ENCODE measurements around the gene HTT. TPM values are rescaled to one million over a fixed set of nuclear protein-coding genes. Genes with fewer than 3 reads are reported as not detected.

Gene HTT
- total and polyA plus RNA-seq, 10 of the 15 experiments (the other 5 are each of a cell fraction or from before 2014, with no cell fraction given): 3.3 to 113 (median 43.3) TPM

DNA sequence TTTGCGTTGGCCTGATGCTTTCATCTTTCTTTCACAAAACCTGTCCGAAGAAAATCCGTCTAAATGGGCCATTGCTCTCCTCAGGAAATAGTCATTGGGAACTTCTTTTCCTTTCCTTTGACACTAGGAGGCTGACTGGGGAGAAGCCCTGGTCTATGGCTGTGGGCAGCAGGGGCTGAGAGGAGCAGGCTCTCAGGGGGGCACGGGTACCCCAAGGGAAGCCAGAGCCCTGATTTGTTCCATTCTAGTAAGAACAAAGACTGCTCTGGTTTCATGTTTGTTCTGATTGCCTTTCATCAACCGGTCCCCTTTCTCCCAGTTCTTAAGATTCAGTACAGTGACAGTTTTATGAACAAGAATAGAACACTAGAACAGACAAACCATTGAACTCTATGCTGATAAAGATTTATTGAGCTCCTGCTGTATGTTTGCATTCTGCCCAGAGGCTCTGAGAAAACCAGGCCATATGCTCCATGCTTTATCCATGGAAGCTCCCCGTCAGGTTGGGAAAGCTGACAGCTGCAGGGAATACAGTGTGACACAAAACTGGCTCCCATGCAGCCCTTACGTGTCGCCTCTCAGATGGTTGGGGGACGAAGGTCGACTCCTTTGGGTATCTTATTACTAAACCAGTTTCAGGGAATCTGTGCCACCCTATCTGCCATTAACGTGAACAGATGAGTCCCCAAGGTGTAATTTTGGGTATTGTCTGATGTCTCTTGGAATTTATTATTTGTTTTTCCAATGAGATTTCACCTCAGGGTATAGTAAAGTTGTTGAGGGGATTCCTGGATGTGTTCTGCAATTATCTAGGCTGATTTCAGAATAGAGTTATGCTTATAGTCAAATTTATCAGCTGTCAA, 102.1 kb downstream of the HTT start (continued):
- TF ChIP-seq SREBF2 (IDR thresholded peaks at IDR 0.05; ENCODE audit: low read length) (no peak), CHD2 (IDR thresholded peaks at IDR 0.05; ENCODE audit: borderline replicate concordance, low read depth, low read length) (no peak)

DNA sequence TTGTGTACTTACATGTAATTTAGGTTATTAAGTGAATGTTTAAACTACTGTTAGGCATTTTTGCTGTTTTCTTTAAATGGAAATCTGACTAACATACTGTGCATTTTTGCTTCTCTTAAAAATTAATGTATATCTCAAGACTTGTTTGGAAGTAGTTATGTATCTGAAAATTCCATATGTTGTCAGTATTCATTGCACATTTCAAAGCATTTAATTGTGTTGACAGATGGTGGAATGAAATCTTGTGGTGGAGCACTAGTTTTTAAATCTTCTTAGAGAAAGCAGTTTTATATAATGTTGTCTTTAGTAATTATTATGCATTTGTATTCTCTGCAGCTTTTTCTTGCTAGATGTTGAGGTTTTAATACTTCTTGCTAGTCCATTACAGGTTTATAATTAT, 102.9 kb downstream of the HTT start:
- ATAC-seq: no peak
- no peak overlapping the region for H3K4me3 ChIP-seq
- no peak overlapping the region for H3K4me2 ChIP-seq (ENCODE audit: control insufficient read depth, insufficient read depth)
- peaks cover 28 to 55% of the 10 kb centered on the region in 2 experiments for H3K36me3 ChIP-seq (ENCODE audit: control insufficient read depth in 2 of 2, insufficient read depth in 2 of 2, low read length in 1 of 2)
- H3K27ac ChIP-seq (ENCODE audit: control insufficient read depth, insufficient read depth): no peak overlapping the region
- no TSS peak for BruUV-seq (replicated peaks)
- H3K4me1 ChIP-seq (ENCODE audit: control insufficient read depth, insufficient read depth, low read length): no peaks in the 10 kb centered on the region
- no peak for TF ChIP-seq SIX5 (IDR thresholded peaks at IDR 0.05; ENCODE audit: low read depth, low read length, severe bottlenecking)
- TF ChIP-seq SMAD1 (IDR thresholded peaks at IDR 0.05; ENCODE audit: low read depth, partially characterized antibody): no peak
- no peak for DNase-seq (ENCODE audit: low read depth, low spot score)
- H4K20me1 ChIP-seq (ENCODE audit: control insufficient read depth, insufficient read depth): no peaks in the 10 kb centered on the region; the same call in 1 of the 2 replicates
- SMC1A ChIA-PET (ENCODE audit: uncharacterized antibody, unreplicated experiment): interaction anchor here (1.0 kb wide), 2 partner anchors 15 to 990 kb away, joined by 3 read pairs; no protein-coding TSS in a partner anchor
- no peaks in the 10 kb centered on the region for H3K79me2 ChIP-seq (ENCODE audit: control insufficient read depth, insufficient read depth, low read length)
- POLR2A ChIA-PET: interaction anchor here (0.5 kb wide), 1 partner anchor 20 kb away, joined by 6 read pairs; no protein-coding TSS in a partner anchor
- RAD21 ChIA-PET (ENCODE audit: unreplicated experiment): no interaction called here
- H3K9ac ChIP-seq (ENCODE audit: control insufficient read depth, insufficient read depth, low read length): no peak overlapping the region
- FAIRE-seq: no peak
- intact Hi-C loops (cut with micrococcal nuclease; ENCODE audit: unreplicated experiment) (no loop called here), in situ Hi-C loops (cut with MboI) (no loop called here)
- no peaks in the 10 kb centered on the region for H3K9me3 ChIP-seq (replicated peaks; ENCODE audit: control insufficient read depth, insufficient read depth, low read length)
- no peaks in the 10 kb centered on the region for H3K27me3 ChIP-seq (replicated peaks in 1 of 2; ENCODE audit: control insufficient read depth in 2 of 2, insufficient read depth in 2 of 2, low read length in 1 of 2)
- CTCF ChIA-PET: no interaction called here
- no peak overlapping the region for H2AFZ ChIP-seq (ENCODE audit: control insufficient read depth, low read depth, low read length)

DNA sequence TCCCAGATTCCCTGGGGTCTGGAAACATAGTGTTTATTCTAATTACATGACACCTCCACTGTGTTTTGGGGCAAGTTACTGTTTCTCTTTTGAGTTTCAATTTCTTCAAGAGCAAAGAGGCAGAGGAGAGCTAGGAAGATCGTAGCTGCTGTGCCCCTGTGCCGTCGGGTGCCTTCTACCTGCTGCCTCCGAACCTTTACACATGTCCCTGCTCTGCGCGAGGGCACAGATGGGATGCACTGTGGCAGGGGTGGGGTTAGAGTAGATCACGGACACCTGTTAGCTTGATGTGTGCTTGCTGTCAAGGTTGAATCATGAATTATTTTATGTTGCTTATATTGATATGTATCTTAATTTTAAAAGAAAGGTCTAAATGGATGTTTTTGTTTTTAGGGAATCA, 103.4 kb downstream of the HTT start:
- Histone ChIP-seq H3K4me1 (ENCODE audit: control insufficient read depth, insufficient read depth, low read length) (no peaks in the 10 kb centered on the region), H3K36me3 (ENCODE audit: control insufficient read depth in 2 of 2, insufficient read depth in 2 of 2, low read length in 1 of 2) (peaks cover 31 to 58% of the 10 kb centered on the region in 2 experiments), H3K9ac (ENCODE audit: control insufficient read depth, insufficient read depth, low read length) (no peak overlapping the region), H3K4me3 (no peak overlapping the region), H3K27me3 (replicated peaks in 1 of 2; ENCODE audit: control insufficient read depth in 2 of 2, insufficient read depth in 2 of 2, low read length in 1 of 2) (no peaks in the 10 kb centered on the region), H3K27ac (ENCODE audit: control insufficient read depth, insufficient read depth) (no peak overlapping the region), H3K4me2 (ENCODE audit: control insufficient read depth, insufficient read depth) (no peak overlapping the region), H2AFZ (ENCODE audit: control insufficient read depth, low read depth, low read length) (no peak overlapping the region), H4K20me1 (ENCODE audit: control insufficient read depth, insufficient read depth) (no peaks in the 10 kb centered on the region; the same call in 1 of the 2 replicates), H3K9me3 (replicated peaks; ENCODE audit: control insufficient read depth, insufficient read depth, low read length) (no peaks in the 10 kb centered on the region), H3K79me2 (ENCODE audit: control insufficient read depth, insufficient read depth, low read length) (no peaks in the 10 kb centered on the region)
- DNase-seq (ENCODE audit: low read depth, low spot score) (no peak), ATAC-seq (no peak), FAIRE-seq (no peak)
- in situ Hi-C loops (cut with MboI) (no loop called here), intact Hi-C loops (cut with micrococcal nuclease; ENCODE audit: unreplicated experiment) (no loop called here)
- POLR2A ChIA-PET: no interaction called here
- SMC1A ChIA-PET (ENCODE audit: uncharacterized antibody, unreplicated experiment): interaction anchor here (1.0 kb wide), 1 partner anchor 991 kb away, joined by 3 read pairs; no protein-coding TSS in a partner anchor
- 98% methylated on average over 7 of the region's 7 CpGs for WGBS (ENCODE audit: insufficient coverage, insufficient replicate concordance, low lambda C conversion rate, missing lambda C conversion rate)
- RAD21 ChIA-PET (ENCODE audit: unreplicated experiment): no interaction called here
- no TSS peak for BruUV-seq (replicated peaks)
- CTCF ChIA-PET: interaction anchor here (0.7 kb wide), 1 partner anchor 121 kb away, joined by 4 read pairs; no protein-coding TSS in a partner anchor
- TF ChIP-seq FOXK2 (IDR thresholded peaks at IDR 0.05): no peak
- TF ChIP-seq ZNF274 (IDR thresholded peaks at IDR 0.05; ENCODE audit: insufficient read depth, insufficient read length): no peak
- no peak for TF ChIP-seq CBX3 (IDR thresholded peaks at IDR 0.05; ENCODE audit: borderline replicate concordance, low read depth)
- no peak for TF ChIP-seq PAX5 (IDR thresholded peaks at IDR 0.05; ENCODE audit: borderline replicate concordance, low read depth, low read length)
- TF ChIP-seq STAT3 (IDR thresholded peaks at IDR 0.05; ENCODE audit: low read depth, low read length): no peak
- TF ChIP-seq BCL11A (IDR thresholded peaks at IDR 0.05; ENCODE audit: low read depth, low read length): no peak
- TF ChIP-seq NFXL1 (IDR thresholded peaks at IDR 0.05; ENCODE audit: borderline replicate concordance): no peak
- TF ChIP-seq, protein P1, sequence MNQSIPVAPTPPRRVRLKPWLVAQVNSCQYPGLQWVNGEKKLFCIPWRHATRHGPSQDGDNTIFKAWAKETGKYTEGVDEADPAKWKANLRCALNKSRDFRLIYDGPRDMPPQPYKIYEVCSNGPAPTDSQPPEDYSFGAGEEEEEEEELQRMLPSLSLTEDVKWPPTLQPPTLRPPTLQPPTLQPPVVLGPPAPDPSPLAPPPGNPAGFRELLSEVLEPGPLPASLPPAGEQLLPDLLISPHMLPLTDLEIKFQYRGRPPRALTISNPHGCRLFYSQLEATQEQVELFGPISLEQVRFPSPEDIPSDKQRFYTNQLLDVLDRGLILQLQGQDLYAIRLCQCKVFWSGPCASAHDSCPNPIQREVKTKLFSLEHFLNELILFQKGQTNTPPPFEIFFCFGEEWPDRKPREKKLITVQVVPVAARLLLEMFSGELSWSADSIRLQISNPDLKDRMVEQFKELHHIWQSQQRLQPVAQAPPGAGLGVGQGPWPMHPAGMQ (IDR thresholded peaks at IDR 0.05; ENCODE audit: borderline replicate concordance): no peak
- TF ChIP-seq EED (IDR thresholded peaks at IDR 0.05; ENCODE audit: low read depth): no peak
- no peak for TF ChIP-seq CBX5 (IDR thresholded peaks at IDR 0.05; ENCODE audit: low read depth)
- TF ChIP-seq POU2F2 (IDR thresholded peaks at IDR 0.05; ENCODE audit: borderline replicate concordance, low read depth, low read length): no peak
- no peak for TF ChIP-seq STAT1 (conservative IDR thresholded peaks at IDR 0.05)

Data from GM12878 (cell line).